Body of pancreas (tissue), 4 donors: ENCODE measurements around the gene TSPOAP1.

Experiments
- CTCF ChIP-seq, 7 experiments: fragments of 450-650 bp in 4 of 7; fragments of 200-600 bp in 3 of 7; sonication (generic) in 3 of 7; IDR thresholded peaks; one replicate each; pipeline ENCODE4 v1.5.1; 2016 to 2019; ENCODE audit warnings: antibody characterized with exemption in 7 of 7
- POLR2A ChIP-seq, 3 donors: fragments of 450-650 bp; IDR thresholded peaks; one replicate each; pipeline ENCODE4 v1.6.1; 2016; ENCODE audit warnings: antibody characterized with exemption in 3 of 3, mild to moderate bottlenecking in 2 of 3

- TF ChIP-seq CTCF (IDR thresholded peaks at IDR 0.05) (no peak), POLR2A (IDR thresholded peaks at IDR 0.05) (peak in 1 of 3 donors; percentile 7)
These were observed 24.2 kb upstream of the TSPOAP1 start for GRCh38 chr17:58352596-58353388.
